HFF-Myc (cell line): ENCODE measurements around the gene CDKAL1.

ENCODE experiments used
- DNase-seq: peaks from one replicate; pipeline ENCODE4 v3.0.0-alpha.2; 2011; ENCODE audit warnings: low read depth; ENCODE audit errors: extremely low read depth
- H3K4me3 ChIP-seq: replicated peaks from 2 replicates; pipeline ENCODE4 v1.5.1; 2011; ENCODE audit warnings: low read depth, mild to moderate bottlenecking, control low read depth, low read length
- CTCF ChIP-seq: IDR thresholded peaks from 2 replicates; pipeline ENCODE4 v1.5.1; 2012; ENCODE audit warnings: mild to moderate bottlenecking, low read depth, low read length, control low read depth; ENCODE audit errors: missing control alignments

The CDKAL1 gene

GRCh38 chr6:21064756-21065340 is 530.6 kb downstream of the CDKAL1 start:
- H3K4me3 ChIP-seq: no peak overlapping the region
- DNase-seq: no peak
- no peak for TF ChIP-seq CTCF

DNA sequence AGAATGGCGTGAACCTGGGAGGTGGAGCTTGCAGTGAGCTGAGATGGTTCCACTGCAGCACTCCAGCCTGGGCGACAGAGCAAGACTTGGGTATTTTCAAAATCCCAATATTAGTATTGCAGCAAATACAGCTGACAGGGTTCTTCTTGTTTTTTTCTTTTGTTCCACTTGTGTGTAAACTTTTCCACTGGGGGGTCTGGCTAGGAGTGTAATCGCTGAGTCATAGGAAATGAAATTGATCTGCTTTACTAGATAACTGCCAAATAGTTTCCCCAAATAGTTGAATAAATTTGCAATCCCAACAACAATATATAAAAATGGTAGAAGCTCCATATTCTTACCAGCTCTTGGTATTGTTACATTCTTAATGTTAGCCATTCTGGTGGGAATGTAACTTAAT is 533.3 kb downstream of the CDKAL1 start:
- DNase-seq: no peak
- no peak overlapping the region for H3K4me3 ChIP-seq
- no peak for TF ChIP-seq CTCF

DNA sequence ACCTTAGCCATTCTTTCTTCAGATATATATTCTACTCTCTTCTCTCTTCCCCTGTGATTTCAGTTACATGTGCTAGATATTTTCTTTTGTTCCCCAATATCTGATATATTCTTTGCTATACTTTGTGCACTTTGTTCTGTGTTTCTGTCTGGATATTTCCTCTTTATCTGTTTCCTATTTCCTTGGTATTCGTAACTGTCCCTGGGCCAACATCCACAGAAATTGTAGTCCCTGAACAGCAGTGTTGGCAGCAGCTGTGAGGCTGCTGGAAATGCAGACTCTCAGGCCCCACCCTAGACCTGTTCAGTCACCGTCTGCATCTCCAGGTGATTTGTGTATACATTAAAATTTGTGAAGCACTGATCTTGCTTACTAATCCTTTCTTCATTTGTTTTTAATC is 536.4 kb downstream of the CDKAL1 start:
- DNase-seq: no peak
- no peak for TF ChIP-seq CTCF
- no peak overlapping the region for H3K4me3 ChIP-seq

DNA sequence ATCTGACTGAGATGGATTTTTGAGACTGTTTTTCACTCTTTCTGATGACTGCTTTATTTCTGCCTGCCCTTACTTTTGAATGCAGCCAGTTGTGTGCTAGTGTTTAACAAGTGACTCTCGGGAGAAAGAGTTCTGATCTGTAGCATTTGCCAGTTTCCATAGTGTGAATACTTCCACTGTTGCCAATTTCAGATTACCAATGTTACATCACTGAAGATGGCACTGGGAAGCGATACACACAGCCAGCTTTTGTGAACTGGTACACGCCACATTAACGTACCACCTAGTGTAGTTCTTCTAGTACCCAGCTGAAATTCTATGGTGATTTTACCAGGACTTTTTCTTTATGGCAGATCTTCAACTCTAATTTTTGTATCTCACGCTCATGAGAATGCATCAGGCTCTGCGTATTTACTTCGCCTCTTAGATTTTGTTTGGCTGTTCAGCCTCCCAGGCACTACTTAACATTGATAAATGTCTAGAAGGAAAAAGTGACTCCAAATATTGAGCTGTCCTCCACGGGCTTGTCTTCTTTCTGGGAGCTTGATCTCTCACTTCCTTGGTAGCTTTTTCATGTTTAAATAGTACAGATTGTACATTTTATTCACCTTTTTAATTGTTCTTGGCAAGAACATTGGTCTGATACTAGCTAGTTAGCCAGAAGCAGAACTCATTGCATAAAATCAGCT is 537.7 kb downstream of the CDKAL1 start:
- no peak for TF ChIP-seq CTCF
- no peak for DNase-seq
- no peak overlapping the region for H3K4me3 ChIP-seq

DNA sequence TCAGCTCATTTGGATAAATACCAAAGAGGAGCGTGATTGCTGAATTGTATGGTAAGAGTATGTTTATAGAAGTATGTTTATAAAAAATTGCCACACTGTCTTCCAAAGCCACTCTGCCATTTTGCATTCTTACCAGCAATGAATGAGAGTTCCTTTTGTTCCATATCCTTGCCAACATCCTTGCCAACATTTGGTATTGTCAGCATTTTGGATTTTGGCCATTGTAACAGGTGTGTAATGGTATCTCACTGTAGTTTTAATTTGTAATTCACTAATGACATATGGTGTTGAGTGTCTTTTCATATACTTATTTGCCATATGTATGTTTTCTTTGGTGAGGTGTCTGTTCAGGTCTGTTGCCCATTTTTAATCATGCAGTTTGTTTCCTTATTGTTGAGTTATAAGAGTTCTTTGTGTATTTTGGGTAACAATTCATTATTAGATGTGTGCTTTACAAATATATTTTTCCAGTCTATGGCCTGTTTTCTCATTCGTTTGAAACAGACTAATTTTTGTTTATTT is 539.1 kb downstream of the CDKAL1 start:
- H3K4me3 ChIP-seq: no peak overlapping the region
- no peak for DNase-seq
- TF ChIP-seq CTCF: no peak

- no peak for TF ChIP-seq CTCF
- DNase-seq: no peak
- no peak overlapping the region for H3K4me3 ChIP-seq
These were observed 540.2 kb downstream of the CDKAL1 start for GRCh38 chr6:21074484-21074883.

- H3K4me3 ChIP-seq: no peak overlapping the region
- no peak for TF ChIP-seq CTCF
- no peak for DNase-seq
These were observed 541.7 kb downstream of the CDKAL1 start for GRCh38 chr6:21075986-21076385.
